Panc1 (cell line): ENCODE measurements around the gene IL18. TPM values are rescaled to one million over a fixed set of nuclear protein-coding genes. Genes with fewer than 3 reads are reported as not detected.

Source experiments
- ATAC-seq: fragments of 200-7000 bp; cut with Tn5 transposase; 2 replicates; pipeline ENCODE4 v1.9.1; 2020; ENCODE audit warnings: mild to moderate bottlenecking, moderate library complexity
- BruUV-seq: library from RNA; stranded (reverse); fragments of 400-500 nt; replicated peaks from 2 replicates; lab custom pipeline; 2021; lab: Mats Ljungman, UMichigan
- CTCF ChIA-PET: fragments of 300-600 bp; sonication (Branson Sonifier 250); formaldehyde crosslinking; loops from one replicate; lab custom pipeline; 2022; ENCODE audit warnings: antibody characterized with exemption; lab: Charles Lee
- POLR2A ChIA-PET: fragments of 300-600 bp; sonication (Branson Sonifier 250); formaldehyde crosslinking; loops from one replicate; lab custom pipeline; 2022; ENCODE audit warnings: antibody characterized with exemption; lab: Charles Lee
- DNase-seq: peaks from one replicate; pipeline ENCODE4 v3.0.0-alpha.2; 2010; ENCODE audit warnings: low read depth, low spot score
- H3K27ac ChIP-seq: 2 replicates; pipeline ENCODE4 v1.5.1; 2011; ENCODE audit warnings: mild to moderate bottlenecking, low read length, inconsistent platforms
- H3K27me3 ChIP-seq: fragments of 200-500 bp; sonication (Bioruptor generic); 2 replicates; pipeline ENCODE4 v1.6.0; 2014; ENCODE audit warnings: low read length, inconsistent platforms; ENCODE audit not compliant: control insufficient read depth, insufficient read depth
- H3K36me3 ChIP-seq: fragments of 200-500 bp; sonication (Bioruptor generic); 2 replicates; pipeline ENCODE4 v1.5.1; 2014; ENCODE audit warnings: inconsistent platforms, mild to moderate bottlenecking, low read length, moderate library complexity; ENCODE audit not compliant: control insufficient read depth, insufficient read depth
- H3K4me1 ChIP-seq: 2 replicates; pipeline ENCODE4 v1.5.1; 2011; ENCODE audit warnings: inconsistent platforms, mild to moderate bottlenecking, low read length, moderate library complexity; ENCODE audit not compliant: control insufficient read depth, insufficient read depth
- H3K4me3 ChIP-seq, 2 experiments: 2 replicates each; pipeline ENCODE4 v1.5.1; 2011 to 2012; ENCODE audit warnings: low read depth in 2 of 2, low read length in 2 of 2, mild to moderate bottlenecking in 2 of 2, inconsistent platforms in 1 of 2, moderate library complexity in 1 of 2
- H3K9me3 ChIP-seq: fragments of 200-500 bp; sonication (Bioruptor generic); 2 replicates; pipeline ENCODE4 v1.5.1; 2014; ENCODE audit warnings: low read depth, mild to moderate bottlenecking, inconsistent platforms, low read length, moderate library complexity; ENCODE audit not compliant: control insufficient read depth, insufficient read depth
- POLR2AphosphoS5 ChIP-seq: IDR thresholded peaks from 2 replicates; pipeline ENCODE4 v1.6.1; 2012; ENCODE audit warnings: mild to moderate bottlenecking, low read depth, low read length, moderate library complexity
- REST ChIP-seq, 2 experiments: IDR thresholded peaks; 2 replicates each; pipeline ENCODE4 v1.6.1; 2011 to 2012; ENCODE audit warnings: low read depth in 2 of 2, control low read depth in 1 of 2, low read length in 1 of 2, mild to moderate bottlenecking in 1 of 2, moderate library complexity in 1 of 2; ENCODE audit not compliant: insufficient read depth in 1 of 2
- SIN3A ChIP-seq: IDR thresholded peaks from 2 replicates; pipeline ENCODE4 v1.6.1; 2012; ENCODE audit warnings: low read depth, mild to moderate bottlenecking, low read length, moderate library complexity, borderline replicate concordance; ENCODE audit not compliant: insufficient read depth
- TCF7L2 ChIP-seq: IDR thresholded peaks from 2 replicates; pipeline ENCODE4 v1.6.1; 2011; ENCODE audit warnings: mild to moderate bottlenecking, low read depth, low read length, inconsistent platforms
- in situ Hi-C: cut with HindIII; loops from 2 replicates; pipeline ENCODE4 v1.10.0; 2016; ENCODE audit warnings: low sequenced_read_pairs, low pct_unique_long_range_greater_than_20kb
- intact Hi-C: fragments of 100-400 bp; cut with micrococcal nuclease; formaldehyde crosslinking; loops from one replicate; pipeline ENCODE4 v1.10.0; 2022; ENCODE audit not compliant: unreplicated experiment
- total RNA-seq: library from RNA; stranded (reverse); gene quantifications from one replicate; pipeline ENCODE4 v1.2.1, GENCODE V29; 2021; ENCODE audit not compliant: unreplicated experiment
- TF ChIP-seq, protein P1 (sequence below): fragments of 450-650 bp; IDR thresholded peaks from 2 replicates; pipeline ENCODE4 v1.5.1; 2017; ENCODE audit warnings: mild to moderate bottlenecking

IL18 gene
- total RNA-seq, 1 experiment from 2014 or later: 22.5 TPM

DNA sequence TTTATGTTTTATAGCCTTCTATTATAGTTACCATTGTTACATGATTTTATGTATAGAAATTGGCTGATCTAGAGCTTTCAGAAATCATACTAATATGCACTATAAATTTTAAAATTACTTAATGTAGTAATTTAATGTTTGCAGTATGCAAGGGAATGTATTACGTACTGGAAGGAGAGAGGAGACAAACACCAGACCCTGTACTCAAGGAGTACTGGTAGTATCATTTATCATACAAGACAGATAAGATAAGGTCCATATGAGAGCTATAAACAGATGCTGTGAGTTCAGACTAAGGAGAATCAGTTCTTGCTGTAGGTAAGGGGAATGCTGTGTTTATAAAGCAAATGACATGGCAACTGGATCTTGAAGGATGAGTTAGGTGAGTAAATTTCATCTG lies 12.2 kb upstream of the IL18 start:
- Histone ChIP-seq H3K27ac (no peak overlapping the region), H3K4me3 (no peak overlapping the region), H3K4me1 (peaks cover 11% of the 10 kb centered on the region), H3K9me3 (no peaks in the 10 kb centered on the region), H3K27me3 (no peaks in the 10 kb centered on the region), H3K36me3 (no peaks in the 10 kb centered on the region)
- DNase-seq (no peak), ATAC-seq (no peak)
- TF ChIP-seq SIN3A (no peak), REST (IDR thresholded peaks at IDR 0.05; ENCODE audit: insufficient read depth in 1 of 2, low read depth in 2 of 2, low read length in 1 of 2) (no peak), POLR2AphosphoS5 (no peak), TCF7L2 (no peak)
- TF ChIP-seq, protein P1, sequence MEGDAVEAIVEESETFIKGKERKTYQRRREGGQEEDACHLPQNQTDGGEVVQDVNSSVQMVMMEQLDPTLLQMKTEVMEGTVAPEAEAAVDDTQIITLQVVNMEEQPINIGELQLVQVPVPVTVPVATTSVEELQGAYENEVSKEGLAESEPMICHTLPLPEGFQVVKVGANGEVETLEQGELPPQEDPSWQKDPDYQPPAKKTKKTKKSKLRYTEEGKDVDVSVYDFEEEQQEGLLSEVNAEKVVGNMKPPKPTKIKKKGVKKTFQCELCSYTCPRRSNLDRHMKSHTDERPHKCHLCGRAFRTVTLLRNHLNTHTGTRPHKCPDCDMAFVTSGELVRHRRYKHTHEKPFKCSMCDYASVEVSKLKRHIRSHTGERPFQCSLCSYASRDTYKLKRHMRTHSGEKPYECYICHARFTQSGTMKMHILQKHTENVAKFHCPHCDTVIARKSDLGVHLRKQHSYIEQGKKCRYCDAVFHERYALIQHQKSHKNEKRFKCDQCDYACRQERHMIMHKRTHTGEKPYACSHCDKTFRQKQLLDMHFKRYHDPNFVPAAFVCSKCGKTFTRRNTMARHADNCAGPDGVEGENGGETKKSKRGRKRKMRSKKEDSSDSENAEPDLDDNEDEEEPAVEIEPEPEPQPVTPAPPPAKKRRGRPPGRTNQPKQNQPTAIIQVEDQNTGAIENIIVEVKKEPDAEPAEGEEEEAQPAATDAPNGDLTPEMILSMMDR: no peak
- CTCF ChIA-PET: no interaction called here
- POLR2A ChIA-PET: interaction anchor here (1.3 kb wide), 1 partner anchor 64 kb away, joined by 3 read pairs; no protein-coding TSS in a partner anchor
- in situ Hi-C loops: no loop called here
- intact Hi-C loops: no loop called here
- no TSS peak for BruUV-seq

DNA sequence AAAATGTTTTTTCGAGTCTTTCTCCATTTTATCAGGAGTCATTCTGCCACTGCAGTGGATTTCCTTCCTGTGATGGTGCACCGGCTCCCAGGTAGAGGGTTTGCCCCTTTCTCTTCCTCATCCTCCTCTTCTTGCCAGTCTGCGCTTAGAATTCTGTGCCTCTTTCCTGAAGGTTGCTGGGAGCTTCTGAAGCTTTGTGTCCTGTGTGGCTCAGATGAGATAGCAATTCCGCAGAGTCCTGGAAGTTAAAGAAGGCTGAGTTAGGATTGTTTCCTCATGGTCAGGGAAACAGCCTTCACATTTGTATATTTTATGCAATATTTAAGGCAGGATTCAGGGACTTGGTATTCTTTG lies 11.7 kb upstream of the IL18 start:
- no peaks in the 10 kb centered on the region for H3K9me3 ChIP-seq
- H3K4me3 ChIP-seq: peak overlapping the region; percentile 35 to 57
- ATAC-seq (peak; percentile 46), DNase-seq (no peak)
- no peaks in the 10 kb centered on the region for H3K27me3 ChIP-seq
- no peak for TF ChIP-seq SIN3A
- TF ChIP-seq, protein P1: no peak
- TF ChIP-seq REST (IDR thresholded peaks at IDR 0.05; ENCODE audit: insufficient read depth in 1 of 2, low read depth in 2 of 2, low read length in 1 of 2): no peak
- no peak for TF ChIP-seq TCF7L2
- TF ChIP-seq POLR2AphosphoS5: no peak
- peaks cover 11% of the 10 kb centered on the region for H3K4me1 ChIP-seq
- peak overlapping the region; percentile 29; the same call in 1 of the 2 replicates for H3K27ac ChIP-seq
- in situ Hi-C loops (no loop called here), intact Hi-C loops (loop anchor here (2.0 kb wide), 1 partner anchor 63 kb away; no protein-coding TSS in a partner anchor)
- BruUV-seq: no TSS peak
- CTCF ChIA-PET: interaction anchor here (0.6 to 1.0 kb wide), 7 partner anchors 15 to 105 kb away, joined by 3 to 9 read pairs (median 4); partner anchors contain the start of gene SDHD
- POLR2A ChIA-PET: interaction anchor here (0.5 to 1.3 kb wide), 2 partner anchors 63 to 299 kb away, joined by 3 to 8 read pairs; no protein-coding TSS in a partner anchor
- no peaks in the 10 kb centered on the region for H3K36me3 ChIP-seq
